CD14-positive monocyte (primary cell): ENCODE measurements around the gene EML3. TPM values are rescaled to one million over a fixed set of nuclear protein-coding genes. Genes with fewer than 3 reads are reported as not detected.

ENCODE experiments used
- DNase-seq, 3 donors: peaks; one replicate each; pipeline ENCODE4 v3.0.0-alpha.2; 2011 to 2022
- H2AFZ ChIP-seq: 2 replicates; pipeline ENCODE4 v1.6.0; 2012; ENCODE audit warnings: mild to moderate bottlenecking, low read depth, low read length, inconsistent platforms; ENCODE audit not compliant: insufficient read depth, poor library complexity, severe bottlenecking
- H3K27ac ChIP-seq, 2 donors: 1 replicate in 1 of 2; 2 replicates in 1 of 2; pipeline ENCODE4 v1.5.1; 2012 to 2013; ENCODE audit warnings: low read length in 2 of 2, control low read depth in 1 of 2, inconsistent platforms in 1 of 2, low read depth in 1 of 2, mild to moderate bottlenecking in 1 of 2
- H3K27me3 ChIP-seq, 2 donors: one replicate each; pipeline versions ENCODE4 v1.6.0 to v1.6.1; 2011 to 2013; ENCODE audit warnings: low read length in 2 of 2; ENCODE audit not compliant: control insufficient read depth in 2 of 2, insufficient read depth in 2 of 2
- H3K36me3 ChIP-seq, 2 donors: replicated peaks in 1 of 2; 1 replicate in 1 of 2; 2 replicates in 1 of 2; pipeline versions ENCODE4 v1.5.1 to v1.6.1; 2012 to 2013; ENCODE audit warnings: low read length in 2 of 2, control low read depth in 1 of 2, inconsistent platforms in 1 of 2, mild to moderate bottlenecking in 1 of 2; ENCODE audit not compliant: insufficient read depth in 2 of 2, control insufficient read depth in 1 of 2
- H3K4me1 ChIP-seq, 2 donors: 1 replicate in 1 of 2; 2 replicates in 1 of 2; pipeline versions ENCODE4 v1.5.1 to v1.6.1; 2012 to 2013; ENCODE audit warnings: low read length in 2 of 2, control low read depth in 1 of 2, inconsistent platforms in 1 of 2, mild to moderate bottlenecking in 1 of 2, moderate library complexity in 1 of 2; ENCODE audit not compliant: insufficient read depth in 2 of 2, control insufficient read depth in 1 of 2
- H3K4me2 ChIP-seq: replicated peaks from 2 replicates; pipeline ENCODE3; 2012; ENCODE audit warnings: low read length, moderate library complexity, mild to moderate bottlenecking; ENCODE audit not compliant: poor library complexity, severe bottlenecking; ENCODE audit errors: extremely low read depth
- H3K4me3 ChIP-seq, 3 experiments: fragments of 200-600 bp in 1 of 3; sonication (generic) in 1 of 3; replicated peaks in 1 of 3; 1 replicate in 2 of 3; 2 replicates in 1 of 3; pipeline ENCODE4 v1.5.1; 2011 to 2013; ENCODE audit warnings: low read length in 3 of 3, mild to moderate bottlenecking in 3 of 3, control low read depth in 2 of 3, low read depth in 2 of 3, inconsistent platforms in 1 of 3, moderate library complexity in 1 of 3
- H3K79me2 ChIP-seq: 2 replicates; pipeline ENCODE4 v1.6.0; 2012; ENCODE audit warnings: mild to moderate bottlenecking, control low read depth, inconsistent platforms, low read length, moderate library complexity; ENCODE audit not compliant: insufficient read depth
- H3K9ac ChIP-seq: 2 replicates; pipeline ENCODE4 v1.6.0; 2017; ENCODE audit warnings: low read length, mild to moderate bottlenecking; ENCODE audit not compliant: insufficient read depth, poor library complexity, severe bottlenecking
- H3K9me3 ChIP-seq, 2 donors: replicated peaks in 1 of 2; 1 replicate in 1 of 2; 2 replicates in 1 of 2; pipeline versions ENCODE4 v1.5.1 to v1.6.1; 2012 to 2013; ENCODE audit warnings: low read length in 2 of 2, control low read depth in 1 of 2; ENCODE audit not compliant: control insufficient read depth in 1 of 2, insufficient read depth in 1 of 2
- H4K20me1 ChIP-seq: 2 replicates; pipeline ENCODE4 v1.6.0; 2012; ENCODE audit warnings: mild to moderate bottlenecking, low read length, control low read depth, moderate library complexity; ENCODE audit not compliant: insufficient read depth
- H3K27ac Mint-ChIP-seq, 7 donors: one replicate each; pipeline ENCODE4 v1.8.0; 2020; ENCODE audit warnings: mild to moderate bottlenecking in 7 of 7, mixed read lengths in 7 of 7, moderate library complexity in 6 of 7, inconsistent platforms in 2 of 7
- H3K27me3 Mint-ChIP-seq, 3 donors: one replicate each; pipeline ENCODE4 v1.8.0; 2021 to 2022; ENCODE audit warnings: low read depth in 3 of 3, mild to moderate bottlenecking in 3 of 3, mixed read lengths in 3 of 3, moderate library complexity in 3 of 3, inconsistent platforms in 1 of 3
- H3K36me3 Mint-ChIP-seq, 2 donors: one replicate each; pipeline ENCODE4 v1.8.0; 2020; ENCODE audit warnings: mixed read lengths in 2 of 2, inconsistent platforms in 1 of 2, mild to moderate bottlenecking in 1 of 2
- H3K4me1 Mint-ChIP-seq: one replicate; pipeline ENCODE4 v1.8.0; 2020; ENCODE audit warnings: mild to moderate bottlenecking, mixed read lengths
- H3K4me3 Mint-ChIP-seq, 2 donors: one replicate each; pipeline ENCODE4 v1.8.0; 2020; ENCODE audit warnings: mild to moderate bottlenecking in 2 of 2, mixed read lengths in 2 of 2, moderate library complexity in 1 of 2
- H3K9me3 Mint-ChIP-seq, 7 donors: one replicate each; pipeline ENCODE4 v1.8.0; 2020 to 2022; ENCODE audit warnings: mixed read lengths in 7 of 7, mild to moderate bottlenecking in 6 of 7, moderate library complexity in 6 of 7, inconsistent platforms in 2 of 7
- WGBS: methylation state at CpG from one replicate; pipeline ENCODE4 v1.1.5; 2013; ENCODE audit warnings: missing lambda C conversion rate; ENCODE audit not compliant: insufficient coverage; 5-methylcytosine and 5-hydroxymethylcytosine counted together
- intact Hi-C, 2 donors: fragments of 100-400 bp; cut with micrococcal nuclease; formaldehyde crosslinking; loops; one replicate each; pipeline versions ENCODE4 v1.15.0 to v1.15.1; 2023
- polyA plus RNA-seq, 3 donors: library from polyadenylated mRNA; depleted of rRNA in 1 of 3; unstranded in 2 of 3; stranded (reverse) in 1 of 3; fragments of 300-500 nt in 2 of 3; fragments of >200 nt in 1 of 3; fragmentation: Illumina TruSeq in 2 of 3; gene quantifications; 1 replicate in 2 of 3; 2 replicates in 1 of 3; pipeline ENCODE4 v1.2.3, GENCODE V29; 2012 to 2021
- TF ChIP-seq, protein P1 (sequence below): fragments of 200-600 bp; IDR thresholded peaks from one replicate; pipeline ENCODE4 v1.8.0; 2022; ENCODE audit warnings: antibody characterized with exemption, mild to moderate bottlenecking

The EML3 gene
- polyA plus RNA-seq, 3 donors, result 7.2 to 131 (median 10.6) TPM

DNA sequence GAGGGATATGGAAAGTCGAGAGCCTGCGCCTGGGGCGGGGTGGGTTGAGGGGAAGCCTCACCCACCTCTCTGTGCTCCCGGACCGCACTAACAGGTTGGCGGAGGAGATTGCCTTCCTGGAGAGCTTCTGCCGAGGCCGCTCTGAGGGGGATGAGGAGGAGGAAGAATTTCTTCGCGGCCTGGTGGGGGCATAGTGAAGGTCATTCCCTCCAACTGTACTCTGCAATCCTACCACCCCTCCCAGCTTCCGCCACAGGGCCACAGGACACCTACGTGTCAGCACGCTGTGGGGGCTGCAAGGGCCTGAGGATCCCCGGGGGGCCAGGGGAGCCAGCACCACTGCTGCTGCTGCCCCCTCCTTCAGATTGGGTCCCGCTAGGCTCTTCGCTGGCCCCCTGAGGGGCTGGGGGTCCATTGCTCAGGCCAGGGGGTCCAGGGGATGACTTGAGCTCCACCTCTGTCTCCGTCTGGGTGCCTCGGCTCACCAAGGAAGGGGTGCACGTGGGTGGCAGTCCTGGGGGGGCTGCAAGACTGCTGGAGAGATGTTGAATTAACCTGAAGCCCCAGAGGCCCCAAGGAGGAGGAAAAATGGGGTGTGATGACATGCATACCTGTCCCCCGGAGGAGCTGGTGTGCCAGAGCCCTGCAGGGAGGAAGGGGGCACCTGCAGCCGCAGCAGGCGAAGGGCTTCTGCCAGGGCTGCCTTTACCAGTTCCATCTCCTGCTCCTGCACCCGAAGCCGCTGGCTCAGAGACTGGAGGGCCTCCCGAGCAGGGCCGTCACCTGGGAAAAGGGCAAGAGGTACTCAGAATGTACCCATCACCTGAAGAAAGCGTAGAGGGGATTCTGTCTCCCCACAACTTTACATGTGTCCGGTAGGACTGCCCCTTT, 1.5 kb downstream of the EML3 start:
- Mint-ChIP-seq H3K36me3 (peaks cover 45 to 54% of the 10 kb centered on the region in 2 donors), H3K27me3 (peaks cover 0 to 2% (median 0%) of the 10 kb centered on the region in 3 donors), H3K4me3 (peak overlapping the region; percentile 98 to 100), H3K27ac (peak overlapping the region in 6 of 7 donors; percentile 7 to 96 (median 93)), H3K9me3 (peaks cover 0 to 2% (median 0%) of the 10 kb centered on the region in 7 donors), H3K4me1 (peaks cover 41% of the 10 kb centered on the region)
- TF ChIP-seq, protein P1, sequence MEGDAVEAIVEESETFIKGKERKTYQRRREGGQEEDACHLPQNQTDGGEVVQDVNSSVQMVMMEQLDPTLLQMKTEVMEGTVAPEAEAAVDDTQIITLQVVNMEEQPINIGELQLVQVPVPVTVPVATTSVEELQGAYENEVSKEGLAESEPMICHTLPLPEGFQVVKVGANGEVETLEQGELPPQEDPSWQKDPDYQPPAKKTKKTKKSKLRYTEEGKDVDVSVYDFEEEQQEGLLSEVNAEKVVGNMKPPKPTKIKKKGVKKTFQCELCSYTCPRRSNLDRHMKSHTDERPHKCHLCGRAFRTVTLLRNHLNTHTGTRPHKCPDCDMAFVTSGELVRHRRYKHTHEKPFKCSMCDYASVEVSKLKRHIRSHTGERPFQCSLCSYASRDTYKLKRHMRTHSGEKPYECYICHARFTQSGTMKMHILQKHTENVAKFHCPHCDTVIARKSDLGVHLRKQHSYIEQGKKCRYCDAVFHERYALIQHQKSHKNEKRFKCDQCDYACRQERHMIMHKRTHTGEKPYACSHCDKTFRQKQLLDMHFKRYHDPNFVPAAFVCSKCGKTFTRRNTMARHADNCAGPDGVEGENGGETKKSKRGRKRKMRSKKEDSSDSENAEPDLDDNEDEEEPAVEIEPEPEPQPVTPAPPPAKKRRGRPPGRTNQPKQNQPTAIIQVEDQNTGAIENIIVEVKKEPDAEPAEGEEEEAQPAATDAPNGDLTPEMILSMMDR, result no peak
- Histone ChIP-seq H3K4me3 (peak overlapping the region; percentile 61 to 98 (median 68)), H3K36me3 (peaks cover 17 to 47% of the 10 kb centered on the region in 2 donors), H3K4me2 (peak overlapping the region; percentile 91), H3K4me1 (peaks cover 33 to 41% of the 10 kb centered on the region in 2 donors), H3K27me3 (no peaks in the 10 kb centered on the region), H3K9me3 (no peaks in the 10 kb centered on the region), H3K27ac (peak overlapping the region; percentile 41 to 86), H4K20me1 (no peaks in the 10 kb centered on the region), H2AFZ (peak overlapping the region; percentile 94), H3K79me2 (peaks cover 16% of the 10 kb centered on the region), H3K9ac (peak overlapping the region; percentile 87)
- intact Hi-C loops, result loop anchor here in 1 of 2 donors (10.0 kb wide), 1 partner anchor 244 kb away; no protein-coding TSS in a partner anchor
- DNase-seq, result no peak
- WGBS, result 78% methylated on average over 12 of the region's 28 CpGs

- 84% methylated on average over 2 of the region's 6 CpGs for WGBS
- Mint-ChIP-seq H3K27me3 (peaks cover 0 to 2% (median 0%) of the 10 kb centered on the region in 3 donors), H3K4me3 (peak overlapping the region in 1 of 2 donors; percentile 51), H3K36me3 (peaks cover 49 to 55% of the 10 kb centered on the region in 2 donors), H3K27ac (peak overlapping the region in 2 of 7 donors; percentile 67 to 68), H3K4me1 (peaks cover 41% of the 10 kb centered on the region), H3K9me3 (peaks cover 0 to 2% (median 0%) of the 10 kb centered on the region in 7 donors)
- Histone ChIP-seq H3K9ac (no peak overlapping the region), H2AFZ (no peak overlapping the region), H3K4me1 (peaks cover 33 to 41% of the 10 kb centered on the region in 2 donors), H3K9me3 (no peaks in the 10 kb centered on the region), H3K36me3 (peaks cover 24 to 47% of the 10 kb centered on the region in 2 donors), H4K20me1 (no peaks in the 10 kb centered on the region), H3K4me2 (peak overlapping the region; percentile 91), H3K79me2 (peaks cover 16% of the 10 kb centered on the region), H3K4me3 (no peak overlapping the region), H3K27ac (no peak overlapping the region), H3K27me3 (no peaks in the 10 kb centered on the region)
- intact Hi-C loops, result loop anchor here in 1 of 2 donors (10.0 kb wide), 1 partner anchor 244 kb away; no protein-coding TSS in a partner anchor
- no peak for DNase-seq
- TF ChIP-seq, protein P1, result no peak
Observed at GRCh38 chr11:62610403-62610802, 2.2 kb downstream of the EML3 start.
